Neural cell (in vitro differentiated cells): ENCODE results near the gene OR5M8. TPM values are rescaled to one million over a fixed set of nuclear protein-coding genes. Genes with fewer than 3 reads are reported as not detected.

Experiments used
- H2AFZ ChIP-seq: fragments of 200-600, 300-800 bp; sonication (generic), shearing (Covaris generic); 2 replicates; pipeline ENCODE4 v1.6.0; 2014; ENCODE audit warnings: low read depth, mild to moderate bottlenecking, antibody characterized with exemption, low read length, moderate library complexity
- H3F3A ChIP-seq: fragments of 200-600 bp; shearing (Covaris generic); 2 replicates; pipeline ENCODE4 v1.6.1; 2016; ENCODE audit warnings: mild to moderate bottlenecking, moderate library complexity, mixed read lengths, antibody characterized with exemption, low read length; ENCODE audit not compliant: insufficient read depth, poor library complexity, severe bottlenecking
- H3K27ac ChIP-seq: fragments of 200-600, 300-800 bp; sonication (generic), shearing (Covaris generic); 2 replicates; pipeline ENCODE4 v1.5.1; 2014; ENCODE audit warnings: mild to moderate bottlenecking, low read length, moderate library complexity
- H3K27me3 ChIP-seq: fragments of 300-800, 200-600 bp; sonication (generic), shearing (Covaris generic); 2 replicates; pipeline ENCODE4 v1.6.0; 2014; ENCODE audit warnings: mild to moderate bottlenecking, low read depth, low read length, moderate library complexity; ENCODE audit not compliant: insufficient read depth
- H3K36me3 ChIP-seq: fragments of 300-800, 200-600 bp; sonication (generic), shearing (Covaris generic); 2 replicates; pipeline ENCODE4 v1.5.1; 2014; ENCODE audit warnings: mild to moderate bottlenecking, antibody characterized with exemption, low read length, moderate library complexity; ENCODE audit not compliant: insufficient read depth
- H3K4me2 ChIP-seq: fragments of 300-800, 200-600 bp; sonication (generic), shearing (Covaris generic); 2 replicates; pipeline ENCODE4 v1.6.0; 2014; ENCODE audit warnings: mild to moderate bottlenecking, low read length
- H3K4me3 ChIP-seq: fragments of 300-800, 200-600 bp; sonication (generic), shearing (Covaris generic); 2 replicates; pipeline ENCODE4 v1.5.1; 2014; ENCODE audit warnings: mild to moderate bottlenecking, low read length, moderate library complexity
- H3K79me2 ChIP-seq: fragments of 200-600 bp; shearing (Covaris generic); replicated peaks from 2 replicates; pipeline ENCODE4 v1.6.0; 2014; ENCODE audit warnings: mild to moderate bottlenecking, low read length, moderate library complexity; ENCODE audit not compliant: insufficient read depth
- H3K9ac ChIP-seq: fragments of 300-800, 200-600 bp; sonication (generic), shearing (Covaris generic); 2 replicates; pipeline ENCODE4 v1.6.1; 2016; ENCODE audit warnings: mild to moderate bottlenecking, low read length, mixed read lengths
- H3K9me2 ChIP-seq: fragments of 200-600 bp; shearing (Covaris generic); 2 replicates; pipeline ENCODE4 v1.6.1; 2016; ENCODE audit warnings: mild to moderate bottlenecking, low read length, mixed read lengths; ENCODE audit not compliant: insufficient read depth
- H3K9me3 ChIP-seq: fragments of 200-600, 300-800 bp; sonication (generic), shearing (Covaris generic); 2 replicates; pipeline ENCODE4 v1.6.1; 2016; ENCODE audit warnings: mild to moderate bottlenecking, mixed run types, low read length, moderate library complexity, mixed read lengths
- H4K20me1 ChIP-seq: fragments of 200-600 bp; shearing (Covaris generic); 2 replicates; pipeline ENCODE4 v1.6.1; 2016; ENCODE audit warnings: mild to moderate bottlenecking, mixed run types; ENCODE audit not compliant: insufficient read depth
- EP300 ChIP-seq: fragments of 450-650 bp; conservative IDR thresholded peaks from 2 replicates; pipeline ENCODE4 v1.6.1; 2014; ENCODE audit warnings: antibody characterized with exemption, mild to moderate bottlenecking, moderate library complexity; ENCODE audit not compliant: poor library complexity, severe bottlenecking
- EZH2 ChIP-seq: fragments of 200-600, 300-800 bp; shearing (Covaris generic), sonication (generic); IDR thresholded peaks from 2 replicates; pipeline ENCODE4 v1.6.1; 2014; ENCODE audit warnings: antibody characterized with exemption, low read length, borderline replicate concordance, mild to moderate bottlenecking; ENCODE audit not compliant: insufficient read depth, poor library complexity, severe bottlenecking
- MXI1 ChIP-seq: fragments of 450-650 bp; conservative IDR thresholded peaks from 2 replicates; pipeline ENCODE4 v1.6.1; 2014; ENCODE audit warnings: antibody characterized with exemption, mild to moderate bottlenecking; ENCODE audit not compliant: poor library complexity, severe bottlenecking
- POLR2AphosphoS5 ChIP-seq: IDR thresholded peaks from 2 replicates; pipeline ENCODE4 v1.6.1; 2012
- RAD21 ChIP-seq: fragments of 450-650 bp; conservative IDR thresholded peaks from 2 replicates; pipeline ENCODE4 v1.6.1; 2014; ENCODE audit warnings: antibody characterized with exemption, mild to moderate bottlenecking, moderate library complexity
- SMC3 ChIP-seq: fragments of 450-650 bp; conservative IDR thresholded peaks from 2 replicates; pipeline ENCODE4 v1.6.1; 2014; ENCODE audit warnings: antibody characterized with exemption, mild to moderate bottlenecking, moderate library complexity; ENCODE audit not compliant: poor library complexity
- TAF1 ChIP-seq: IDR thresholded peaks from 2 replicates; pipeline ENCODE4 v1.6.1; 2012; ENCODE audit warnings: low read depth
- polyA plus RNA-seq: library from polyadenylated mRNA; depleted of rRNA; stranded (reverse); fragments of >200 nt; gene quantifications from 2 replicates; pipeline ENCODE4 v1.2.3, GENCODE V29; 2014
- TF ChIP-seq, protein P1 (sequence below): fragments of 450-650 bp; IDR thresholded peaks from 2 replicates; pipeline ENCODE4 v1.5.1; 2014; ENCODE audit warnings: antibody characterized with exemption, mild to moderate bottlenecking, moderate library complexity; ENCODE audit not compliant: poor library complexity, severe bottlenecking
- TF ChIP-seq, protein P2 (sequence below): IDR thresholded peaks from 2 replicates; pipeline ENCODE4 v1.6.1; 2012; ENCODE audit warnings: borderline replicate concordance

OR5M8 gene
- polyA plus RNA-seq, 1 donor from 2014 or later = not detected

DNA sequence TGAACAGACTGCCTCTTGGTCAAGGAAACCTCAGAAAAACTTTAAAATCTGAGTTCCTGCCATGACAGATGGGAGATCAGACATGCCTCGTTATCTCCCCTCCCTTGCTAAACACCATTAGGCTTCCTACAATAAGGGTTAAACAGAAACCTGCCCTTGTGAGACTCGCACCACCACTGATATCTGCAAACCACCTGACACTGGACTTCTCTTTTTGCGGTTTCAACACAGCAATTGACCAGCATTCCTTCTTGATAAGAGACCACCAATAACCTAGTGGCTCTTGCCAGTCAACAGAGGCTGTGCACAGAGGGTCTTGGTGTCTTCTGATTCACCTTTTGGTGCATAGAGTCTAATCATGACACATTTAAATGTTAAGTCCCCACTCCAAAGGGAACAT, 4.4 kb downstream of the OR5M8 start:
- no peaks in the 10 kb centered on the region for H3F3A ChIP-seq
- H3K4me3 ChIP-seq = no peak overlapping the region
- no peaks in the 10 kb centered on the region for H3K27me3 ChIP-seq
- H3K9me2 ChIP-seq = no peaks in the 10 kb centered on the region
- H3K79me2 ChIP-seq = no peaks in the 10 kb centered on the region
- H3K9me3 ChIP-seq = no peaks in the 10 kb centered on the region
- TF ChIP-seq, protein P1, sequence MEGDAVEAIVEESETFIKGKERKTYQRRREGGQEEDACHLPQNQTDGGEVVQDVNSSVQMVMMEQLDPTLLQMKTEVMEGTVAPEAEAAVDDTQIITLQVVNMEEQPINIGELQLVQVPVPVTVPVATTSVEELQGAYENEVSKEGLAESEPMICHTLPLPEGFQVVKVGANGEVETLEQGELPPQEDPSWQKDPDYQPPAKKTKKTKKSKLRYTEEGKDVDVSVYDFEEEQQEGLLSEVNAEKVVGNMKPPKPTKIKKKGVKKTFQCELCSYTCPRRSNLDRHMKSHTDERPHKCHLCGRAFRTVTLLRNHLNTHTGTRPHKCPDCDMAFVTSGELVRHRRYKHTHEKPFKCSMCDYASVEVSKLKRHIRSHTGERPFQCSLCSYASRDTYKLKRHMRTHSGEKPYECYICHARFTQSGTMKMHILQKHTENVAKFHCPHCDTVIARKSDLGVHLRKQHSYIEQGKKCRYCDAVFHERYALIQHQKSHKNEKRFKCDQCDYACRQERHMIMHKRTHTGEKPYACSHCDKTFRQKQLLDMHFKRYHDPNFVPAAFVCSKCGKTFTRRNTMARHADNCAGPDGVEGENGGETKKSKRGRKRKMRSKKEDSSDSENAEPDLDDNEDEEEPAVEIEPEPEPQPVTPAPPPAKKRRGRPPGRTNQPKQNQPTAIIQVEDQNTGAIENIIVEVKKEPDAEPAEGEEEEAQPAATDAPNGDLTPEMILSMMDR = no peak
- TF ChIP-seq MXI1 (no peak), EZH2 (no peak)
- H3K36me3 ChIP-seq = no peaks in the 10 kb centered on the region
- H2AFZ ChIP-seq = no peak overlapping the region
- no peak overlapping the region for H3K9ac ChIP-seq
- H4K20me1 ChIP-seq = no peaks in the 10 kb centered on the region
- no peak overlapping the region for H3K4me2 ChIP-seq
- H3K27ac ChIP-seq = no peak overlapping the region

DNA sequence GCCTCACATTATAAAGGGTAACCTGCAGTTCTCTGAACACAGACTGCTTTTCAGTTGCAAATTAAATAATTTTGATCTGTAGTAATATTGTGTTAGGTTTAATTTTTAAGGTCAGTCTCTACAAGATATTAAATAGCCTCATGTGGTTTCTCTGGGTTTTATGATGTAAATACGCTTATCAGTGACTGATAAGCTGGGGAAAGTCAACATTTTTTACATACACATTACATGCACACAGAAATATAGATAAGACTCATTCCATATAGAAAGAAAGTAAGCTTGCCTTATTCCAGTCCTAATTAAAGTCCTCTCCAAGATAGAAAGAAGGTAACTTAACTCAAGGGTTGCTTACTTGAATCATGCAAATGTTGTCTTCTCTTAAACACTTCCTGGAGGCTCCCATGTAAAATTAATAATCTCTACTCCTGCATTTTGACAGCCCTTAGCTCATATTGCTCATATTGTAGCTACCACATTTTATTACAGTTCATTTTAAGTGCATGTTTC, 16.4 kb downstream of the OR5M8 start:
- H3K9me3 ChIP-seq = no peaks in the 10 kb centered on the region
- TF ChIP-seq EZH2 = no peak
- TF ChIP-seq, protein P2, sequence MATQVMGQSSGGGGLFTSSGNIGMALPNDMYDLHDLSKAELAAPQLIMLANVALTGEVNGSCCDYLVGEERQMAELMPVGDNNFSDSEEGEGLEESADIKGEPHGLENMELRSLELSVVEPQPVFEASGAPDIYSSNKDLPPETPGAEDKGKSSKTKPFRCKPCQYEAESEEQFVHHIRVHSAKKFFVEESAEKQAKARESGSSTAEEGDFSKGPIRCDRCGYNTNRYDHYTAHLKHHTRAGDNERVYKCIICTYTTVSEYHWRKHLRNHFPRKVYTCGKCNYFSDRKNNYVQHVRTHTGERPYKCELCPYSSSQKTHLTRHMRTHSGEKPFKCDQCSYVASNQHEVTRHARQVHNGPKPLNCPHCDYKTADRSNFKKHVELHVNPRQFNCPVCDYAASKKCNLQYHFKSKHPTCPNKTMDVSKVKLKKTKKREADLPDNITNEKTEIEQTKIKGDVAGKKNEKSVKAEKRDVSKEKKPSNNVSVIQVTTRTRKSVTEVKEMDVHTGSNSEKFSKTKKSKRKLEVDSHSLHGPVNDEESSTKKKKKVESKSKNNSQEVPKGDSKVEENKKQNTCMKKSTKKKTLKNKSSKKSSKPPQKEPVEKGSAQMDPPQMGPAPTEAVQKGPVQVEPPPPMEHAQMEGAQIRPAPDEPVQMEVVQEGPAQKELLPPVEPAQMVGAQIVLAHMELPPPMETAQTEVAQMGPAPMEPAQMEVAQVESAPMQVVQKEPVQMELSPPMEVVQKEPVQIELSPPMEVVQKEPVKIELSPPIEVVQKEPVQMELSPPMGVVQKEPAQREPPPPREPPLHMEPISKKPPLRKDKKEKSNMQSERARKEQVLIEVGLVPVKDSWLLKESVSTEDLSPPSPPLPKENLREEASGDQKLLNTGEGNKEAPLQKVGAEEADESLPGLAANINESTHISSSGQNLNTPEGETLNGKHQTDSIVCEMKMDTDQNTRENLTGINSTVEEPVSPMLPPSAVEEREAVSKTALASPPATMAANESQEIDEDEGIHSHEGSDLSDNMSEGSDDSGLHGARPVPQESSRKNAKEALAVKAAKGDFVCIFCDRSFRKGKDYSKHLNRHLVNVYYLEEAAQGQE = no peak
- TF ChIP-seq, protein P1 = no peak
- no peak for TF ChIP-seq MXI1
- TF ChIP-seq SMC3 = no peak
- TF ChIP-seq TAF1 = no peak
- TF ChIP-seq RAD21 = no peak
- TF ChIP-seq POLR2AphosphoS5 = no peak
- TF ChIP-seq EP300 = no peak

More for the DNA sequence above, 16.4 kb downstream of the OR5M8 start:
- no peaks in the 10 kb centered on the region for H3K36me3 ChIP-seq
- no peak overlapping the region for H3K4me3 ChIP-seq
- no peaks in the 10 kb centered on the region for H4K20me1 ChIP-seq
- no peak overlapping the region for H3K9ac ChIP-seq
- H3K9me2 ChIP-seq = no peaks in the 10 kb centered on the region
- H2AFZ ChIP-seq = no peak overlapping the region
- H3F3A ChIP-seq = no peaks in the 10 kb centered on the region
- H3K27me3 ChIP-seq = no peaks in the 10 kb centered on the region
- no peak overlapping the region for H3K27ac ChIP-seq
- no peak overlapping the region for H3K4me2 ChIP-seq
- H3K79me2 ChIP-seq = no peaks in the 10 kb centered on the region
